BJ (cell line): Measurements from ENCODE around the gene SRGAP3. TPM values are rescaled to one million over a fixed set of nuclear protein-coding genes. Genes with fewer than 3 reads are reported as not detected.

Source experiments
- CTCF ChIA-PET: fragments of 350-600 bp; formaldehyde crosslinking; extraction: SDS; loops from one replicate; lab custom pipeline; 2021; ENCODE audit warnings: antibody characterized with exemption, inconsistent platforms; lab: Yijun Ruan, JAX
- POLR2A ChIA-PET: fragments of 300-600 bp; sonication (Branson Sonifier 250); formaldehyde crosslinking; extraction: SDS; loops from one replicate; lab custom pipeline; 2021; ENCODE audit warnings: antibody characterized with exemption; lab: Charles Lee
- DNase-seq: peaks from one replicate; pipeline ENCODE4 v3.0.0-alpha.2; 2011; ENCODE audit warnings: low read depth
- H3K27me3 ChIP-seq: 2 replicates; pipeline ENCODE4 v1.6.0; 2011; ENCODE audit warnings: low read length; ENCODE audit not compliant: control insufficient read depth, insufficient read depth
- H3K36me3 ChIP-seq: 2 replicates; pipeline ENCODE4 v1.5.1; 2011; ENCODE audit warnings: low read length; ENCODE audit not compliant: control insufficient read depth, insufficient read depth
- H3K4me3 ChIP-seq: 2 replicates; pipeline ENCODE4 v1.5.1; 2011; ENCODE audit warnings: low read depth, mild to moderate bottlenecking, control low read depth, low read length
- polyA plus RNA-seq: library from polyadenylated mRNA; depleted of rRNA; stranded (reverse); fragments of >200 nt; gene quantifications from 2 replicates; pipeline ENCODE4 v1.2.3, GENCODE V29; 2011
- TF ChIP-seq, protein P1 (sequence below): IDR thresholded peaks from 2 replicates; pipeline ENCODE4 v1.5.1; 2011; ENCODE audit warnings: low read depth, mild to moderate bottlenecking, control low read depth, inconsistent platforms, low read length, moderate library complexity; ENCODE audit not compliant: insufficient read depth

SRGAP3 gene
- polyA plus RNA-seq, 1 experiment = 0.75 TPM

DNA sequence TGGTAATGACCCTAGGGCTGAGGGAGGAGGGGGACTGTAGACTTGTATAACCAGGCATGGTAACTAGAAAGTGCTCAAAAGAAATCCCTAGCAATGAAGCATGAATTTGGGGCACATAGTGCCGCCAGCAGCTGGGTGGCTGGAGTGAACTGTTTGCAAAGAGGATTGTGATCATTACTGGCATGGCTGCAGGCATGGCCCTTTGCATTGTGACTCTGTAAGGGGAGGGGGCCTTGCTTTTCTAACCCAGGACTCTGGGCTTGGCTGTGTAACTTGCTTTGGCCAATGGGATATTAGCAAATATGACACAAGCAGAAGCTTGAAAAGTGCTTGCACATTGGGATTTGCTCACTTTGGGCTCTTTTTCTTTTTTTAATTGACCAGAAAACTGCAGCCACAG, 173.7 kb downstream of the SRGAP3 start:
- POLR2A ChIA-PET = no interaction called here
- DNase-seq = no peak
- Histone ChIP-seq H3K4me3 (no peak overlapping the region), H3K27me3 (no peaks in the 10 kb centered on the region), H3K36me3 (no peaks in the 10 kb centered on the region)
- CTCF ChIA-PET = interaction anchor here (0.9 to 1.3 kb wide), 2 partner anchors 104 to 227 kb away, joined by 3 read pairs; no protein-coding TSS in a partner anchor
- TF ChIP-seq, protein P1, sequence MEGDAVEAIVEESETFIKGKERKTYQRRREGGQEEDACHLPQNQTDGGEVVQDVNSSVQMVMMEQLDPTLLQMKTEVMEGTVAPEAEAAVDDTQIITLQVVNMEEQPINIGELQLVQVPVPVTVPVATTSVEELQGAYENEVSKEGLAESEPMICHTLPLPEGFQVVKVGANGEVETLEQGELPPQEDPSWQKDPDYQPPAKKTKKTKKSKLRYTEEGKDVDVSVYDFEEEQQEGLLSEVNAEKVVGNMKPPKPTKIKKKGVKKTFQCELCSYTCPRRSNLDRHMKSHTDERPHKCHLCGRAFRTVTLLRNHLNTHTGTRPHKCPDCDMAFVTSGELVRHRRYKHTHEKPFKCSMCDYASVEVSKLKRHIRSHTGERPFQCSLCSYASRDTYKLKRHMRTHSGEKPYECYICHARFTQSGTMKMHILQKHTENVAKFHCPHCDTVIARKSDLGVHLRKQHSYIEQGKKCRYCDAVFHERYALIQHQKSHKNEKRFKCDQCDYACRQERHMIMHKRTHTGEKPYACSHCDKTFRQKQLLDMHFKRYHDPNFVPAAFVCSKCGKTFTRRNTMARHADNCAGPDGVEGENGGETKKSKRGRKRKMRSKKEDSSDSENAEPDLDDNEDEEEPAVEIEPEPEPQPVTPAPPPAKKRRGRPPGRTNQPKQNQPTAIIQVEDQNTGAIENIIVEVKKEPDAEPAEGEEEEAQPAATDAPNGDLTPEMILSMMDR = no peak

- ChIA-PET POLR2A (no interaction called here), CTCF (interaction anchor here (0.9 to 1.4 kb wide), 2 partner anchors 228 to 305 kb away, joined by 3 to 4 read pairs; partner anchors contain the start of gene OXTR)
- DNase-seq = no peak
- Histone ChIP-seq H3K36me3 (no peaks in the 10 kb centered on the region), H3K27me3 (peaks cover 9% of the 10 kb centered on the region), H3K4me3 (no peak overlapping the region)
- TF ChIP-seq, protein P1 = no peak
These were observed 175.4 kb downstream of the SRGAP3 start for GRCh38 chr3:9074079-9074478.

DNA sequence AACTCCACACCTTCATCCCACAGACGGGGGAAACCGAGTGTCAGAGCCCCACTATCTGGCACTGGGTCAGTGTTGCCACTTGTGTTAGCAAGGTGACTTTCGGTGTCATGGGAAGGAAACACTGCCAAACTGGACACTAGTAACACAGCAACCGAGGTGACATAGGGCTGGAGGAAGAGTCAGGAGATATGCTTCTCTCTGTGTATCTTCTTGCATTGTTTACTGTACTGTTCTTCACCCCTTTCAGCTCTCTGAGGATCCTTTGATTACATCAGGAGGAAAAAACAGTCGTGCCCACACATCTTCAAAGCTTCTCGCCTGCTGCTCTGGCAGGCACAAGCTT, 176.8 kb downstream of the SRGAP3 start:
- no peak for DNase-seq
- TF ChIP-seq, protein P1 = no peak
- CTCF ChIA-PET = no interaction called here
- Histone ChIP-seq H3K4me3 (no peak overlapping the region), H3K36me3 (no peaks in the 10 kb centered on the region), H3K27me3 (peaks cover 10% of the 10 kb centered on the region)
- POLR2A ChIA-PET = no interaction called here

DNA sequence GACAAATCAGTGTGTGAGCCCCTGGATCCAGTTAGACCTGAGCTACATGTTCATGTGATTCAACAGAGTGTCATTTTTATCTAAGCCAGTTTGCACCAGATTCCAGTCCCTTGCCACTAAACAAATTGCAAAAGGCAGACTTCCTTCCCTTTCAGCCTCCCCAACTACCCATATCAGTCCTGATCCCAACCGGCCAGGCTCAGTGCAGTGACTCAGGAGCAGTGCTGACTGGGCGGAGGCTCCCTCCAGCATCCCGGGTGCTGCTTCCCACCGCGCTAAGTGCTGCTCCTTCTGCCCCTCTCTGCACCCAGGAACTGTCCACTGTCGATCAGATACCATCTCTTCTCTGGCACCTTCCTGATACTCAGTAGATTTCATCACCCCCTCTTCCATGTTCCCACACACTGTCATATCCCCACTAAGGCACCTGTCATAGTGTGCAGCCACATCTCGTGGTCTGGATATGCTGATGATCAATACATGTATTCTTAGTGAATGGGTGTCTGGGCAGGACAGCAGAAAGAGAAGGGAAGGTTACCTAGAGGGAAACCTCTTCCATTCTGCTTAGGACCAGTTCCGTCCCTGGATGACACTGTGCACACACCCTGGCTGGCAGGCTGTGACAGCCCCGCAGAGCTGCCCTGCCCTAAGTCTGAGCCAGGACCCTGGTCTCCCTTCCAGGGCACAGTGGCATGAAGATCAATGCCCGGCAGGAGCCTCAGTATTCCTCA, 177.3 kb downstream of the SRGAP3 start:
- peaks cover 10% of the 10 kb centered on the region for H3K27me3 ChIP-seq

GRCh38 chr3:9070961-9071360, 178.5 kb downstream of the SRGAP3 start:
- ChIA-PET CTCF (interaction anchor here (1.3 to 7.7 kb wide), 2 partner anchors 10 to 98 kb away, joined by 3 to 49 read pairs; no protein-coding TSS in a partner anchor), POLR2A (no interaction called here)
- peaks cover 11% of the 10 kb centered on the region for H3K27me3 ChIP-seq
- TF ChIP-seq, protein P1 = no peak
- no peaks in the 10 kb centered on the region for H3K36me3 ChIP-seq
- H3K4me3 ChIP-seq = no peak overlapping the region
- no peak for DNase-seq

More for the DNA sequence above, 177.3 kb downstream of the SRGAP3 start:
- Histone ChIP-seq H3K36me3 (no peaks in the 10 kb centered on the region), H3K4me3 (no peak overlapping the region)
- ChIA-PET CTCF (interaction anchor here (1.3 kb wide), 1 partner anchor 9 kb away, joined by 3 read pairs; no protein-coding TSS in a partner anchor), POLR2A (no interaction called here)
- DNase-seq = no peak
- TF ChIP-seq, protein P1 = no peak
